Measurements from ENCODE around the gene PRKACG. TPM values are rescaled to one million over a fixed set of nuclear protein-coding genes. Genes with fewer than 3 reads are reported as not detected.

Gene PRKACG
- total RNA-seq, 1 donor from 2014 or later, result not detected

- H3K4me1 ChIP-seq (ENCODE audit: insufficient read depth, low read length), result no peaks in the 10 kb centered on the region
- Mint-ChIP-seq H3K36me3 (ENCODE audit: low read depth, unreplicated experiment) (no peaks in the 10 kb centered on the region), H3K27ac (ENCODE audit: unreplicated experiment) (no peak overlapping the region), H3K4me3 (ENCODE audit: unreplicated experiment) (no peak overlapping the region), H3K4me1 (ENCODE audit: low read depth, unreplicated experiment) (no peaks in the 10 kb centered on the region), H3K27me3 (ENCODE audit: low read depth, unreplicated experiment) (no peaks in the 10 kb centered on the region), H3K9me3 (ENCODE audit: unreplicated experiment) (peaks cover 3% of the 10 kb centered on the region)
- H3K4me3 ChIP-seq (ENCODE audit: insufficient read depth, low read depth, low read length), result no peak overlapping the region
- H3K9ac ChIP-seq (ENCODE audit: low read length), result no peak overlapping the region
- no peaks in the 10 kb centered on the region for H3K9me3 ChIP-seq (ENCODE audit: insufficient read depth, low read depth, low read length)
- H3K79me2 ChIP-seq (ENCODE audit: insufficient read depth, low read length), result no peaks in the 10 kb centered on the region
- H4K20me1 ChIP-seq (ENCODE audit: insufficient read depth, low read length), result no peaks in the 10 kb centered on the region
- no peak overlapping the region for H2AFZ ChIP-seq (ENCODE audit: low read depth, low read length)
- no peak overlapping the region for H3K27ac ChIP-seq (ENCODE audit: low read depth, low read length)
- FAIRE-seq (no peak), DNase-seq (ENCODE audit: low read depth) (no peak)
- no peaks in the 10 kb centered on the region for H3K27me3 ChIP-seq (ENCODE audit: insufficient read depth, low read length)
- H3K36me3 ChIP-seq (ENCODE audit: insufficient read depth, low read length), result no peaks in the 10 kb centered on the region
- no peak for TF ChIP-seq EZH2 (IDR thresholded peaks at IDR 0.05; ENCODE audit: insufficient read depth, low read length)
- TF ChIP-seq CTCF (IDR thresholded peaks at IDR 0.05; ENCODE audit: insufficient read depth, low read depth, low read length), result no peak
- no peak overlapping the region for H3K4me2 ChIP-seq (ENCODE audit: low read length)
Observed at GRCh38 chr9:68964765-68965164, 49.1 kb downstream of the PRKACG start.

- FAIRE-seq (no peak), DNase-seq (ENCODE audit: low read depth) (no peak)
- no peaks in the 10 kb centered on the region for H4K20me1 ChIP-seq (ENCODE audit: insufficient read depth, low read length)
- H3K36me3 ChIP-seq (ENCODE audit: insufficient read depth, low read length), result no peaks in the 10 kb centered on the region
- no peaks in the 10 kb centered on the region for H3K4me1 Mint-ChIP-seq (ENCODE audit: low read depth, unreplicated experiment)
- peaks cover 3% of the 10 kb centered on the region for H3K9me3 Mint-ChIP-seq (ENCODE audit: unreplicated experiment)
- H3K27ac ChIP-seq (ENCODE audit: low read depth, low read length), result no peak overlapping the region
- no peak overlapping the region for H3K27ac Mint-ChIP-seq (ENCODE audit: unreplicated experiment)
- no peaks in the 10 kb centered on the region for H3K4me1 ChIP-seq (ENCODE audit: insufficient read depth, low read length)
- H3K27me3 Mint-ChIP-seq (ENCODE audit: low read depth, unreplicated experiment), result no peaks in the 10 kb centered on the region
- TF ChIP-seq CTCF (IDR thresholded peaks at IDR 0.05; ENCODE audit: insufficient read depth, low read depth, low read length), result no peak
- no peak for TF ChIP-seq EZH2 (IDR thresholded peaks at IDR 0.05; ENCODE audit: insufficient read depth, low read length)
- no peaks in the 10 kb centered on the region for H3K9me3 ChIP-seq (ENCODE audit: insufficient read depth, low read depth, low read length)
- no peaks in the 10 kb centered on the region for H3K36me3 Mint-ChIP-seq (ENCODE audit: low read depth, unreplicated experiment)
- H3K9ac ChIP-seq (ENCODE audit: low read length), result no peak overlapping the region
- H3K4me3 Mint-ChIP-seq (ENCODE audit: unreplicated experiment), result no peak overlapping the region
- no peaks in the 10 kb centered on the region for H3K79me2 ChIP-seq (ENCODE audit: insufficient read depth, low read length)
- H2AFZ ChIP-seq (ENCODE audit: low read depth, low read length), result no peak overlapping the region
- H3K4me3 ChIP-seq (ENCODE audit: insufficient read depth, low read depth, low read length), result no peak overlapping the region
- no peak overlapping the region for H3K4me2 ChIP-seq (ENCODE audit: low read length)
- H3K27me3 ChIP-seq (ENCODE audit: insufficient read depth, low read length), result no peaks in the 10 kb centered on the region
Observed at GRCh38 chr9:68964102-68964541, 49.8 kb downstream of the PRKACG start.

- Mint-ChIP-seq H3K27me3 (ENCODE audit: low read depth, unreplicated experiment) (no peaks in the 10 kb centered on the region), H3K36me3 (ENCODE audit: low read depth, unreplicated experiment) (no peaks in the 10 kb centered on the region), H3K27ac (ENCODE audit: unreplicated experiment) (no peak overlapping the region), H3K9me3 (ENCODE audit: unreplicated experiment) (peaks cover 3% of the 10 kb centered on the region), H3K4me1 (ENCODE audit: low read depth, unreplicated experiment) (no peaks in the 10 kb centered on the region), H3K4me3 (ENCODE audit: unreplicated experiment) (no peak overlapping the region)
- Histone ChIP-seq H3K79me2 (ENCODE audit: insufficient read depth, low read length) (no peaks in the 10 kb centered on the region), H3K4me2 (ENCODE audit: low read length) (no peak overlapping the region), H2AFZ (ENCODE audit: low read depth, low read length) (no peak overlapping the region), H3K27me3 (ENCODE audit: insufficient read depth, low read length) (no peaks in the 10 kb centered on the region), H3K4me1 (ENCODE audit: insufficient read depth, low read length) (no peaks in the 10 kb centered on the region), H3K9ac (ENCODE audit: low read length) (no peak overlapping the region), H3K27ac (ENCODE audit: low read depth, low read length) (no peak overlapping the region), H3K36me3 (ENCODE audit: insufficient read depth, low read length) (no peaks in the 10 kb centered on the region), H4K20me1 (ENCODE audit: insufficient read depth, low read length) (no peaks in the 10 kb centered on the region), H3K9me3 (ENCODE audit: insufficient read depth, low read depth, low read length) (no peaks in the 10 kb centered on the region), H3K4me3 (ENCODE audit: insufficient read depth, low read depth, low read length) (no peak overlapping the region)
- FAIRE-seq (no peak), DNase-seq (ENCODE audit: low read depth) (no peak)
- TF ChIP-seq EZH2 (IDR thresholded peaks at IDR 0.05; ENCODE audit: insufficient read depth, low read length) (no peak), CTCF (IDR thresholded peaks at IDR 0.05; ENCODE audit: insufficient read depth, low read depth, low read length) (no peak)
Observed at GRCh38 chr9:68963416-68963815, 50.5 kb downstream of the PRKACG start.

Other genes with a start within 250 kb of the PRKACG start
- 18.8 and 22.7 TPM in 2 replicates for gene FXN, start 21.6 kb upstream of the PRKACG start, total RNA-seq
- gene TJP2, start 160.2 kb upstream of the PRKACG start, total RNA-seq, result 34.8 and 39.6 TPM in 2 replicates